ENCODE data around the gene SMC2. TPM values are rescaled to one million over a fixed set of nuclear protein-coding genes. Genes with fewer than 3 reads are reported as not detected.

SMC2 gene
- total and polyA plus RNA-seq, 2 donors (not counting 3 experiments of a cell fraction or from before 2014, with no cell fraction given) = 5.3 to 34.1 TPM

DNA sequence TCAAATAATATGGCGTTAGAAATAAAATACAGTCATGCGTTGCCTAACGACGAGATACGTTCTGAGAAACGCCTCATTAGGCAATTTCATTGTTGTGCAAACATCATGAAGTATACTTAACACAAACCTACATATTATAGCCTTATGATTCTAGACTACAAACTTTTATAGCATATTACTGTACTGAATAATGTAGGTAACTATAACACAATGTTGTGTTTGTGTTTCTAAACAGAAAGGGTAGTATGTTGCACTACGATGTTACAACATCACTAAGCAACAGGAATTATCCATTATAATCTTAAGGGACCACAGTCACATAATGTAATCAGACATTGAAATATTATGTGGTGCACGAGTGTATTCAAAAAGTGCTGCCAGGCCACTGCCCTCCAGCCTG is 3.0 kb upstream of the SMC2 start:
- H3K4me1 ChIP-seq (ENCODE audit: control insufficient read depth, extremely low read depth, insufficient read depth, low read length) = peaks cover 23% of the 10 kb centered on the region
- no peak for TF ChIP-seq GATA2 (IDR thresholded peaks at IDR 0.05; ENCODE audit: insufficient read depth, insufficient read length, low read depth, low read length)
- peak overlapping the region; percentile 35 for H3K4me2 ChIP-seq (ENCODE audit: insufficient read depth, low read length)
- BruUV-seq (replicated peaks) = no TSS peak
- no peaks in the 10 kb centered on the region for H3K9me1 ChIP-seq (replicated peaks; ENCODE audit: control insufficient read depth, extremely low read depth, insufficient read depth, low read length)
- no peak overlapping the region for H3K9ac ChIP-seq (replicated peaks; ENCODE audit: extremely low read depth, insufficient read depth, low read length)
- dilution Hi-C loops (cut with MboI; ENCODE audit: extremely low pct_ligation_motif_present, low sequenced_read_pairs) (no loop called here), intact Hi-C loops (cut with micrococcal nuclease) (no loop called here)
- ChIA-PET CTCF (interaction anchor here (1.1 to 2.0 kb wide), 4 partner anchors 11 to 26 kb away, joined by 3 to 7 read pairs (median 4); no protein-coding TSS in a partner anchor), POLR2A (no interaction called here)
- H3K27ac ChIP-seq (ENCODE audit: insufficient read depth, low read depth, low read length) = no peak overlapping the region
- no peak for FAIRE-seq
- H4K20me1 ChIP-seq (replicated peaks; ENCODE audit: control insufficient read depth, extremely low read depth, insufficient read depth, low read length) = no peaks in the 10 kb centered on the region
- peaks cover 0 to 4% of the 10 kb centered on the region in 2 experiments for H3K27me3 ChIP-seq (ENCODE audit: control insufficient read depth in 2 of 2, insufficient read depth in 2 of 2, low read length in 2 of 2)
- no peaks in the 10 kb centered on the region for H3K36me3 ChIP-seq (ENCODE audit: control insufficient read depth in 2 of 2, extremely low read depth in 1 of 2, insufficient read depth in 2 of 2, low read length in 2 of 2)
- no peaks in the 10 kb centered on the region for H3K9me3 ChIP-seq (replicated peaks; ENCODE audit: control insufficient read depth, insufficient read depth, low read length)
- DNase-seq (ENCODE audit: low read depth, low spot score) = no peak
- H3K4me3 ChIP-seq (replicated peaks in 1 of 3; ENCODE audit: insufficient read depth in 1 of 3, low read depth in 1 of 3, low read length in 3 of 3) = no peak overlapping the region
- peaks cover 14% of the 10 kb centered on the region for H3K79me2 ChIP-seq (ENCODE audit: control insufficient read depth, insufficient read depth, low read length)
- no peak overlapping the region for H2AFZ ChIP-seq (ENCODE audit: low read depth, low read length)

- intact Hi-C loops (cut with micrococcal nuclease) (no loop called here), dilution Hi-C loops (cut with MboI; ENCODE audit: extremely low pct_ligation_motif_present, low sequenced_read_pairs) (no loop called here)
- H3K27ac ChIP-seq (ENCODE audit: insufficient read depth, low read depth, low read length) = no peak overlapping the region
- peak overlapping the region; percentile 9 for H2AFZ ChIP-seq (ENCODE audit: low read depth, low read length)
- DNase-seq (ENCODE audit: low read depth, low spot score) (peak; percentile 30), FAIRE-seq (peak; percentile 24)
- H4K20me1 ChIP-seq (replicated peaks; ENCODE audit: control insufficient read depth, extremely low read depth, insufficient read depth, low read length) = no peaks in the 10 kb centered on the region
- peak overlapping the region; percentile 35 for H3K4me2 ChIP-seq (ENCODE audit: insufficient read depth, low read length)
- H3K27me3 ChIP-seq (ENCODE audit: control insufficient read depth in 2 of 2, insufficient read depth in 2 of 2, low read length in 2 of 2) = peaks cover 0 to 4% of the 10 kb centered on the region in 2 experiments
- no peaks in the 10 kb centered on the region for H3K9me1 ChIP-seq (replicated peaks; ENCODE audit: control insufficient read depth, extremely low read depth, insufficient read depth, low read length)
- CTCF ChIA-PET = interaction anchor here (1.1 to 1.9 kb wide), 3 partner anchors 11 to 25 kb away, joined by 3 to 7 read pairs (median 3); no protein-coding TSS in a partner anchor
- TF ChIP-seq POLR2AphosphoS5 (IDR thresholded peaks at IDR 0.05; ENCODE audit: insufficient read depth, low read depth, low read length) = no peak
- H3K9me3 ChIP-seq (replicated peaks; ENCODE audit: control insufficient read depth, insufficient read depth, low read length) = no peaks in the 10 kb centered on the region
- POLR2A ChIA-PET = no interaction called here
- no peak overlapping the region for H3K4me3 ChIP-seq (replicated peaks in 1 of 3; ENCODE audit: insufficient read depth in 1 of 3, low read depth in 1 of 3, low read length in 3 of 3)
- H3K36me3 ChIP-seq (ENCODE audit: control insufficient read depth in 2 of 2, extremely low read depth in 1 of 2, insufficient read depth in 2 of 2, low read length in 2 of 2) = no peaks in the 10 kb centered on the region
- H3K79me2 ChIP-seq (ENCODE audit: control insufficient read depth, insufficient read depth, low read length) = peaks cover 14% of the 10 kb centered on the region
- BruUV-seq (replicated peaks) = no TSS peak
- H3K4me1 ChIP-seq (ENCODE audit: control insufficient read depth, extremely low read depth, insufficient read depth, low read length) = peaks cover 23% of the 10 kb centered on the region
- no peak overlapping the region for H3K9ac ChIP-seq (replicated peaks; ENCODE audit: extremely low read depth, insufficient read depth, low read length)
These were observed 2.4 kb upstream of the SMC2 start for GRCh38 chr9:104091708-104092107.

All from endothelial cell of umbilical vein (primary cell).